Measurements from ENCODE around the gene SIN3A. TPM values are rescaled to one million over a fixed set of nuclear protein-coding genes. Genes with fewer than 3 reads are reported as not detected.

SIN3A gene
- total and polyA plus RNA-seq, 2 donors from 2014 or later: 9.2 to 74.3 TPM

- H3K4me1 ChIP-seq (ENCODE audit: control insufficient read depth in 2 of 3, insufficient read depth in 2 of 3, low read depth in 1 of 3, low read length in 3 of 3): peaks cover 0 to 17% (median 8%) of the 10 kb centered on the region in 3 donors
- FAIRE-seq (no peak), DNase-seq (peak; percentile 78 to 94 (median 91))
- peak overlapping the region; percentile 52 to 91 (median 70) for H3K9ac ChIP-seq (ENCODE audit: low read length in 3 of 3)
- intact Hi-C loops (cut with DNase I): no loop called here
- peak overlapping the region; percentile 66 to 91 (median 67) for H3K4me3 ChIP-seq (ENCODE audit: low read length in 3 of 3)
- no peaks in the 10 kb centered on the region for H3K36me3 ChIP-seq (ENCODE audit: control insufficient read depth in 2 of 3, insufficient read depth in 3 of 3, low read length in 3 of 3)
- H3K27ac ChIP-seq (ENCODE audit: low read depth in 2 of 2, low read length in 2 of 2): peak overlapping the region; percentile 88 to 95
- TF ChIP-seq CTCF (IDR thresholded peaks at IDR 0.05; ENCODE audit: borderline replicate concordance, extremely low read depth, insufficient read depth): no peak
- no peaks in the 10 kb centered on the region for H3K27me3 ChIP-seq (ENCODE audit: control insufficient read depth, insufficient read depth, low read length)
- no peaks in the 10 kb centered on the region for H3K9me3 ChIP-seq (ENCODE audit: control insufficient read depth in 2 of 3, insufficient read depth in 1 of 3, low read length in 3 of 3)
These were observed 924 bp upstream of the SIN3A start for GRCh38 chr15:75452364-75452864.

GRCh38 chr15:75451202-75451673 is 252 bp downstream of the SIN3A start:
- Histone ChIP-seq H3K27ac (ENCODE audit: low read depth in 2 of 2, low read length in 2 of 2) (peak overlapping the region; percentile 94 to 98), H3K4me3 (ENCODE audit: low read length in 3 of 3) (peak overlapping the region; percentile 51 to 71 (median 61)), H3K27me3 (ENCODE audit: control insufficient read depth, insufficient read depth, low read length) (no peaks in the 10 kb centered on the region), H3K9me3 (ENCODE audit: control insufficient read depth in 2 of 3, insufficient read depth in 1 of 3, low read length in 3 of 3) (no peaks in the 10 kb centered on the region), H3K4me1 (ENCODE audit: control insufficient read depth in 2 of 3, insufficient read depth in 2 of 3, low read depth in 1 of 3, low read length in 3 of 3) (peaks cover 0 to 17% (median 6%) of the 10 kb centered on the region in 3 donors), H3K9ac (ENCODE audit: low read length in 3 of 3) (peak overlapping the region in 2 of 3 donors; percentile 39 to 79), H3K36me3 (ENCODE audit: control insufficient read depth in 2 of 3, insufficient read depth in 3 of 3, low read length in 3 of 3) (no peaks in the 10 kb centered on the region)
- FAIRE-seq: no peak
- no peak for DNase-seq
- intact Hi-C loops (cut with DNase I): no loop called here
- no peak for TF ChIP-seq CTCF (IDR thresholded peaks at IDR 0.05; ENCODE audit: borderline replicate concordance, extremely low read depth, insufficient read depth)

- Histone ChIP-seq H3K27me3 (ENCODE audit: control insufficient read depth, insufficient read depth, low read length) (no peaks in the 10 kb centered on the region), H3K4me3 (ENCODE audit: low read length in 3 of 3) (peak overlapping the region; percentile 79 to 91 (median 90)), H3K9me3 (ENCODE audit: control insufficient read depth in 2 of 3, insufficient read depth in 1 of 3, low read length in 3 of 3) (no peaks in the 10 kb centered on the region), H3K4me1 (ENCODE audit: control insufficient read depth in 2 of 3, insufficient read depth in 2 of 3, low read depth in 1 of 3, low read length in 3 of 3) (peaks cover 0 to 17% (median 6%) of the 10 kb centered on the region in 3 donors), H3K36me3 (ENCODE audit: control insufficient read depth in 2 of 3, insufficient read depth in 3 of 3, low read length in 3 of 3) (no peaks in the 10 kb centered on the region), H3K9ac (ENCODE audit: low read length in 3 of 3) (peak overlapping the region; percentile 43 to 77 (median 44)), H3K27ac (ENCODE audit: low read depth in 2 of 2, low read length in 2 of 2) (peak overlapping the region; percentile 84 to 91)
- DNase-seq: peak; percentile 97 to 99 (median 99)
- no peak for FAIRE-seq
- no peak for TF ChIP-seq CTCF (IDR thresholded peaks at IDR 0.05; ENCODE audit: borderline replicate concordance, extremely low read depth, insufficient read depth)
- intact Hi-C loops (cut with DNase I): no loop called here
These were observed 936 bp downstream of the SIN3A start for GRCh38 chr15:75450307-75451201.
